Parathyroid adenoma (tissue), 2 donors: ENCODE measurements around the gene NOXA1.

Experiments
- H2AFZ ChIP-seq: fragments of 300-600 bp; sonication (generic); one replicate; pipeline ENCODE4 v1.7.0; 2017; ENCODE audit warnings: antibody characterized with exemption, mild to moderate bottlenecking
- H3K27ac ChIP-seq: fragments of 300-600 bp; sonication (generic); one replicate; pipeline ENCODE4 v1.7.0; 2017
- H3K27me3 ChIP-seq: fragments of 300-600 bp; sonication (generic); one replicate; pipeline ENCODE4 v1.7.0; 2017; ENCODE audit warnings: low read length; ENCODE audit not compliant: control insufficient read depth, insufficient read depth
- H3K36me3 ChIP-seq: fragments of 300-600 bp; sonication (generic); one replicate; pipeline ENCODE4 v1.7.0; 2017; ENCODE audit warnings: low read length; ENCODE audit not compliant: control insufficient read depth, insufficient read depth
- H3K4me1 ChIP-seq: fragments of 300-600 bp; sonication (generic); one replicate; pipeline ENCODE4 v1.7.0; 2017; ENCODE audit warnings: control low read depth
- H3K4me2 ChIP-seq: fragments of 300-600 bp; sonication (generic); one replicate; pipeline ENCODE4 v1.7.0; 2017; ENCODE audit warnings: low read length
- H3K4me3 ChIP-seq: fragments of 300-600 bp; sonication (generic); one replicate; pipeline ENCODE4 v1.7.0; 2017; ENCODE audit warnings: low read depth, low read length
- H3K79me2 ChIP-seq: fragments of 300-600 bp; sonication (generic); one replicate; pipeline ENCODE4 v1.7.0; 2017; ENCODE audit warnings: control low read depth
- H3K9ac ChIP-seq: fragments of 300-600 bp; sonication (generic); one replicate; pipeline ENCODE4 v1.7.0; 2017; ENCODE audit warnings: mild to moderate bottlenecking
- H3K9me3 ChIP-seq: fragments of 300-600 bp; sonication (generic); one replicate; pipeline ENCODE4 v1.7.0; 2017; ENCODE audit warnings: low read length; ENCODE audit not compliant: control insufficient read depth
- CTCF ChIP-seq: fragments of 300-600 bp; sonication (generic); IDR thresholded peaks from one replicate; pipeline ENCODE4 v1.7.0; 2017; ENCODE audit warnings: antibody characterized with exemption, mild to moderate bottlenecking
- donor health status: primary hyperparathyroidism.

The NOXA1 gene

GRCh38 chr9:137461663-137462395, 38.6 kb downstream of the NOXA1 start:
- no peaks in the 10 kb centered on the region for H3K9me3 ChIP-seq
- no peak for TF ChIP-seq CTCF
- no peak overlapping the region for H3K9ac ChIP-seq
- no peaks in the 10 kb centered on the region for H3K79me2 ChIP-seq
- no peak overlapping the region for H3K27ac ChIP-seq
- H3K4me2 ChIP-seq = no peak overlapping the region
- no peaks in the 10 kb centered on the region for H3K27me3 ChIP-seq
- H3K36me3 ChIP-seq = no peaks in the 10 kb centered on the region
- H2AFZ ChIP-seq = no peak overlapping the region
- no peak overlapping the region for H3K4me3 ChIP-seq
- no peaks in the 10 kb centered on the region for H3K4me1 ChIP-seq

DNA sequence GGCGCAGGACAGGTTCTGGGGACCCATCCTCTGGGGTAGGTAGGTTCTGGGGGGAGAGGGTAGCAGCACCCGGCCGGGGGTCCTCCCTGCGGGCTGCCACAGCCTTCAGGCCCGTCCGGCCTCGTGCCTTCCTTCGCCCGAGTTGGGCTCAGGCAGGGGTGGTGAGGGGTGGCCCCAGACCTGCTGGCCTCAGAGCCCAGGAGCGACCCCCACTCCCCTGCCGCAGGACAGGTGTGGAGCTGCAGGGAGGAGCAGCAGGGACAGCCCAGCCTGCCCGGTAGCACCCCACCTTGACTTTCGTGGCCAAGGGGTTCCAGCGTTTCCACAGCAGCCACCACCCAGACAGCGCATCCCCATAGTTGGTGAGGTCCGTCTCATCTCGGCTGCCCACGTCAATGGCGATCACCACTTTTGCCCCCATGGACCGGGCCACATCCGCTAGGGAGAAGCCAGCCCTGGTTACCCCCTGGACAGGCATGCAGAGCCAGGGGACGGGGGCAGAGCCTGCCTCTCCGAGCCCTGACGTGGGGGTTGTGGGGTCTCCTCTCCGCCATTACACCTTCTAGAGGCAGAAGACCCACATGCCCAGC, 39.3 kb downstream of the NOXA1 start:
- no peak overlapping the region for H3K4me3 ChIP-seq
- H3K9ac ChIP-seq = no peak overlapping the region

DNA sequence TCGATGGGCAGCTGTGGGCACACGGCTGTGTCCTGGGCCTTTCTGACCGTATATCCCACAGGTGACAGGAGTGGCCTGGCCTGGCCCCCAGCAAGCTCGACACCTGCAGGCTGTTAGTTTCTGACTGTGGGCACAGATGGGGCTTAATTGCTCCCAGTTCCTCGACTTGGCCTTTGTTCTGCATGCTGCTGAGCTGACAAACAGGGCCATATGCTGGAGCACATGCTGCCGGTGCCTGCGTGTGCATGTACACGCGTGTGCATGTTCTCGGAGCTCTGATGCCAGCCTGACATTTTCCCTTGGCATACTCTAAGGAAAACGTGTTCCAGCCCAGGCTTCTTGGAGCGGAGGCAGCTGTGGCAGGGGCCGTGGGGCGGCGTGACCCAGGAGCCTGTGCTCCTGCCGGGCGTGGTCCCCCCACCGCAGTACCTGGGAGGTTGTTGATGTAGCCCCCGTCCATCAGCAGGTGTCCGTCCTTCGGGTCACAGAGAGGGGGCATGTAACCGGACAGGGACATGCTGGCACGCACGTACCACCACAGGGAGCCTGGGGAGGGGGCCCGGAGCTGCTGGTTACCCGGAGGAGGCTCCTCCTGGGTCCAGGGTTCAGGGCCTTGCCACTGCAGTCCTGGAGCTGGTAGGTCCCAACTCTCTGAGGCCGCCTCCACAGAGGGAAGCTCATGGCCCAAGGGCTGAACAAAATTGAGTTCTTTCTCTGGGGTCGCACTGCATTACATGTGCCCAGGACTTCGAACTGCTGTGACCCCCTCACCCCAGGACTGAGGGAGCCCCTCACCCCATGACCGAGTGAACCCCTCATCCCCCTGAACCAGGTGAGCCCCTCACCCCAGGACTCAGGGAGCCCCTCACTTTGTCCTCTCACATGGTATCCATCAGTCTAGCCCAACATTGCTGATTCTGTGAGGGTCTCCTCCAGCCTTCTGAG, 40.1 kb downstream of the NOXA1 start:
- Histone ChIP-seq H3K79me2 (no peaks in the 10 kb centered on the region), H3K4me1 (no peaks in the 10 kb centered on the region), H3K4me2 (no peak overlapping the region), H3K36me3 (no peaks in the 10 kb centered on the region), H3K4me3 (no peak overlapping the region), H3K9ac (no peak overlapping the region), H3K27me3 (no peaks in the 10 kb centered on the region), H2AFZ (no peak overlapping the region), H3K9me3 (no peaks in the 10 kb centered on the region), H3K27ac (no peak overlapping the region)
- TF ChIP-seq CTCF = no peak

More for the DNA sequence above, 39.3 kb downstream of the NOXA1 start:
- no peaks in the 10 kb centered on the region for H3K4me1 ChIP-seq
- H3K36me3 ChIP-seq = no peaks in the 10 kb centered on the region
- no peak overlapping the region for H3K4me2 ChIP-seq
- H3K27ac ChIP-seq = no peak overlapping the region
- no peak overlapping the region for H2AFZ ChIP-seq
- H3K9me3 ChIP-seq = no peaks in the 10 kb centered on the region
- TF ChIP-seq CTCF = no peak
- H3K79me2 ChIP-seq = no peaks in the 10 kb centered on the region
- no peaks in the 10 kb centered on the region for H3K27me3 ChIP-seq

DNA sequence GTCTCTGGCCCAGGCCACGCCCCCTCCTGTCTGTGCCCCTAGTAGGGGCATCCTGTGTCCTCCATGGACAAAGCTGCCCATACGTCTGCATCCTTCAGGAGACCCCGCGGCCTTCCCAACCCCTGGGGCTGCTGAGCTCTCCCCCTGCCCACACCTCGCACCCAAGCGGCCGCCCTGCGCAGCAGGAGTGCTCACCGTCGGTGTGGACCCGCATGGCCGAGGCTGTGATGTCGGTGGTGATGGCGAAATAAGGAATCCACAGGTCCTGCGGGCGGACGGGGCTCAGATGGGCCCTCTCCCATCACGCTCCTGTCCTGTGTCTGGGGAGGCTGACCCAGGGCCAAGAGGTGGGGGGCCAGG, 40.7 kb downstream of the NOXA1 start:
- Histone ChIP-seq H3K27me3 (no peaks in the 10 kb centered on the region), H3K4me3 (no peak overlapping the region), H3K4me2 (no peak overlapping the region), H2AFZ (no peak overlapping the region), H3K9ac (no peak overlapping the region), H3K4me1 (no peaks in the 10 kb centered on the region), H3K79me2 (no peaks in the 10 kb centered on the region), H3K9me3 (no peaks in the 10 kb centered on the region), H3K27ac (no peak overlapping the region), H3K36me3 (no peaks in the 10 kb centered on the region)
- TF ChIP-seq CTCF = no peak
